Activated CD8-positive, alpha-beta memory T cell treated with anti-CD3 and anti-CD28 coated beads, Interleukin-2, amount 10 ng/mL, durations not matched to agents 7 days and 5 days (primary cell): ENCODE data around the gene PTPRC. TPM values are rescaled to one million over a fixed set of nuclear protein-coding genes. Genes with fewer than 3 reads are reported as not detected.
A peak's percentile ranks its signal among the peaks of the same experiment; 100 is the strongest.

Experiments
- ATAC-seq: fragments of 150-1000 bp; cut with Tn5 transposase; one replicate; pipeline ENCODE4 v1.10.0; 2021; ENCODE audit warnings: moderate library complexity
- CTCF ChIA-PET: fragments of 350-600 bp; sonication (Branson Sonifier 250); formaldehyde crosslinking; loops from one replicate; lab custom pipeline; 2021; ENCODE audit warnings: antibody characterized with exemption; lab: Charles Lee
- DNase-seq: peaks from one replicate; pipeline ENCODE4 v3.0.0-alpha.2; 2020
- H3K27ac Mint-ChIP-seq: one replicate; pipeline ENCODE4 v1.8.0; 2021; ENCODE audit warnings: mild to moderate bottlenecking, mixed read lengths
- H3K27me3 Mint-ChIP-seq: one replicate; pipeline ENCODE4 v1.8.0; 2021; ENCODE audit warnings: mixed read lengths
- H3K36me3 Mint-ChIP-seq: one replicate; pipeline ENCODE4 v1.8.0; 2021; ENCODE audit warnings: mild to moderate bottlenecking, mixed read lengths
- H3K4me1 Mint-ChIP-seq: one replicate; pipeline ENCODE4 v1.8.0; 2021; ENCODE audit warnings: mixed read lengths
- H3K4me3 Mint-ChIP-seq: one replicate; pipeline ENCODE4 v1.8.0; 2021; ENCODE audit warnings: mild to moderate bottlenecking, moderate library complexity, mixed read lengths
- H3K9me3 Mint-ChIP-seq: one replicate; pipeline ENCODE4 v1.8.0; 2022; ENCODE audit warnings: low read depth, mixed read lengths
- total RNA-seq, 2 experiments: library from RNA; stranded (reverse); gene quantifications; one replicate each; pipeline ENCODE4 v1.2.3, GENCODE V29; 2021

The PTPRC gene
- total RNA-seq, 2 experiments from 2014 or later: 556 to 674 TPM

- CTCF ChIA-PET: no interaction called here
- Mint-ChIP-seq H3K9me3 (no peaks in the 10 kb centered on the region), H3K4me1 (peaks cover 14% of the 10 kb centered on the region), H3K36me3 (peaks cover 39% of the 10 kb centered on the region), H3K4me3 (no peak overlapping the region), H3K27me3 (no peaks in the 10 kb centered on the region), H3K27ac (no peak overlapping the region)
- DNase-seq (no peak), ATAC-seq (no peak)
Observed at GRCh38 chr1:198747127-198747526, 108.3 kb downstream of the PTPRC start.

GRCh38 chr1:198749279-198749678 is 110.4 kb downstream of the PTPRC start:
- DNase-seq (no peak), ATAC-seq (no peak)
- Mint-ChIP-seq H3K9me3 (no peaks in the 10 kb centered on the region), H3K27me3 (no peaks in the 10 kb centered on the region), H3K36me3 (peaks cover 42% of the 10 kb centered on the region), H3K4me1 (peaks cover 4% of the 10 kb centered on the region), H3K4me3 (no peak overlapping the region), H3K27ac (no peak overlapping the region)
- CTCF ChIA-PET: interaction anchor here (1.3 to 1.8 kb wide), 2 partner anchors 364 to 494 kb away, joined by 4 to 5 read pairs; no protein-coding TSS in a partner anchor

- CTCF ChIA-PET: interaction anchor here (1.3 kb wide), 2 partner anchors 46 to 363 kb away, joined by 3 to 4 read pairs; no protein-coding TSS in a partner anchor
- Mint-ChIP-seq H3K4me1 (peaks cover 4% of the 10 kb centered on the region), H3K27me3 (no peaks in the 10 kb centered on the region), H3K36me3 (peaks cover 49% of the 10 kb centered on the region), H3K4me3 (no peak overlapping the region), H3K27ac (no peak overlapping the region), H3K9me3 (no peaks in the 10 kb centered on the region)
- DNase-seq (no peak), ATAC-seq (no peak)
Observed at GRCh38 chr1:198750081-198750480, 111.2 kb downstream of the PTPRC start.

- Mint-ChIP-seq H3K4me1 (peaks cover 4% of the 10 kb centered on the region), H3K9me3 (no peaks in the 10 kb centered on the region)
Observed at GRCh38 chr1:198751741-198752140, 112.9 kb downstream of the PTPRC start.

GRCh38 chr1:198754670-198755069 is 115.8 kb downstream of the PTPRC start:
- Mint-ChIP-seq H3K4me3 (no peak overlapping the region), H3K36me3 (peaks cover 60% of the 10 kb centered on the region), H3K27ac (no peak overlapping the region), H3K27me3 (no peaks in the 10 kb centered on the region), H3K9me3 (no peaks in the 10 kb centered on the region), H3K4me1 (peaks cover 4% of the 10 kb centered on the region)
- no peak for DNase-seq
- CTCF ChIA-PET: no interaction called here
- no peak for ATAC-seq

More at GRCh38 chr1:198751741-198752140, 112.9 kb downstream of the PTPRC start:
- CTCF ChIA-PET: interaction anchor here (0.5 to 0.9 kb wide), 3 partner anchors 9 to 559 kb away, joined by 3 read pairs; no protein-coding TSS in a partner anchor
- Mint-ChIP-seq H3K27me3 (no peaks in the 10 kb centered on the region), H3K27ac (peak overlapping the region; percentile 18), H3K4me3 (no peak overlapping the region), H3K36me3 (peaks cover 64% of the 10 kb centered on the region)
- no peak for DNase-seq
- no peak for ATAC-seq

GRCh38 chr1:198755715-198756114 is 116.9 kb downstream of the PTPRC start:
- no peak for ATAC-seq
- Mint-ChIP-seq H3K27ac (no peak overlapping the region), H3K36me3 (peaks cover 59% of the 10 kb centered on the region)

GRCh38 chr1:198756470-198756869 is 117.6 kb downstream of the PTPRC start:
- CTCF ChIA-PET: interaction anchor here (1.3 to 1.5 kb wide), 2 partner anchors 78 to 356 kb away, joined by 4 to 5 read pairs; no protein-coding TSS in a partner anchor
- no peaks in the 10 kb centered on the region for H3K27me3 Mint-ChIP-seq
- ATAC-seq: no peak
- H3K4me1 Mint-ChIP-seq: no peaks in the 10 kb centered on the region
- H3K27ac Mint-ChIP-seq: no peak overlapping the region
- no peak overlapping the region for H3K4me3 Mint-ChIP-seq
- peaks cover 53% of the 10 kb centered on the region for H3K36me3 Mint-ChIP-seq
- DNase-seq: no peak
- H3K9me3 Mint-ChIP-seq: no peaks in the 10 kb centered on the region

More at GRCh38 chr1:198755715-198756114, 116.9 kb downstream of the PTPRC start:
- CTCF ChIA-PET: interaction anchor here (1.5 kb wide), 1 partner anchor 357 kb away, joined by 5 read pairs; no protein-coding TSS in a partner anchor
- Mint-ChIP-seq H3K27me3 (no peaks in the 10 kb centered on the region), H3K4me3 (no peak overlapping the region), H3K9me3 (no peaks in the 10 kb centered on the region), H3K4me1 (peaks cover 3% of the 10 kb centered on the region)
- DNase-seq: no peak

GRCh38 chr1:198761859-198762616 is 123.2 kb downstream of the PTPRC start:
- H3K4me1 Mint-ChIP-seq: peaks cover 15% of the 10 kb centered on the region
- H3K27me3 Mint-ChIP-seq: no peaks in the 10 kb centered on the region
- peaks cover 11% of the 10 kb centered on the region for H3K36me3 Mint-ChIP-seq
- H3K27ac Mint-ChIP-seq: peak overlapping the region; percentile 17
- ATAC-seq (peak; percentile 27), DNase-seq (no peak)
- no peak overlapping the region for H3K4me3 Mint-ChIP-seq
- H3K9me3 Mint-ChIP-seq: no peaks in the 10 kb centered on the region
- CTCF ChIA-PET: no interaction called here

- Mint-ChIP-seq H3K4me1 (peaks cover 15% of the 10 kb centered on the region), H3K27ac (no peak overlapping the region)
- CTCF ChIA-PET: no interaction called here
Observed at GRCh38 chr1:198763298-198763714, 124.5 kb downstream of the PTPRC start.

GRCh38 chr1:198764748-198765147 is 125.9 kb downstream of the PTPRC start:
- peaks cover 5% of the 10 kb centered on the region for H3K36me3 Mint-ChIP-seq
- ATAC-seq: no peak
- H3K4me1 Mint-ChIP-seq: peaks cover 15% of the 10 kb centered on the region
- no peaks in the 10 kb centered on the region for H3K9me3 Mint-ChIP-seq
- H3K27ac Mint-ChIP-seq: no peak overlapping the region
- H3K4me3 Mint-ChIP-seq: no peak overlapping the region
- CTCF ChIA-PET: no interaction called here
- DNase-seq: no peak
- no peaks in the 10 kb centered on the region for H3K27me3 Mint-ChIP-seq

More at GRCh38 chr1:198763298-198763714, 124.5 kb downstream of the PTPRC start:
- H3K36me3 Mint-ChIP-seq: peaks cover 5% of the 10 kb centered on the region
- peak; percentile 61 for ATAC-seq
- H3K9me3 Mint-ChIP-seq: no peaks in the 10 kb centered on the region
- no peak for DNase-seq
- H3K4me3 Mint-ChIP-seq: no peak overlapping the region
- H3K27me3 Mint-ChIP-seq: no peaks in the 10 kb centered on the region

- no peak for DNase-seq
- H3K27ac Mint-ChIP-seq: no peak overlapping the region
- H3K4me3 Mint-ChIP-seq: no peak overlapping the region
- H3K36me3 Mint-ChIP-seq: peaks cover 1% of the 10 kb centered on the region
- no peaks in the 10 kb centered on the region for H3K27me3 Mint-ChIP-seq
- H3K4me1 Mint-ChIP-seq: peaks cover 15% of the 10 kb centered on the region
- CTCF ChIA-PET: no interaction called here
- ATAC-seq: no peak
- no peaks in the 10 kb centered on the region for H3K9me3 Mint-ChIP-seq
Observed at GRCh38 chr1:198765416-198765815, 126.6 kb downstream of the PTPRC start.

- no peak overlapping the region for H3K4me3 Mint-ChIP-seq
- CTCF ChIA-PET: interaction anchor here (1.0 to 4.2 kb wide), 4 partner anchors 11 to 472 kb away, joined by 3 to 16 read pairs (median 4); no protein-coding TSS in a partner anchor
- H3K36me3 Mint-ChIP-seq: no peaks in the 10 kb centered on the region
- peaks cover 6% of the 10 kb centered on the region for H3K4me1 Mint-ChIP-seq
- no peaks in the 10 kb centered on the region for H3K9me3 Mint-ChIP-seq
- H3K27me3 Mint-ChIP-seq: no peaks in the 10 kb centered on the region
- no peak overlapping the region for H3K27ac Mint-ChIP-seq
- no peak for DNase-seq
- no peak for ATAC-seq
Observed at GRCh38 chr1:198771563-198772153, 132.8 kb downstream of the PTPRC start.

- Mint-ChIP-seq H3K4me1 (peaks cover 10% of the 10 kb centered on the region), H3K36me3 (no peaks in the 10 kb centered on the region)
- CTCF ChIA-PET: interaction anchor here (0.9 to 4.2 kb wide), 5 partner anchors 16 to 471 kb away, joined by 3 to 16 read pairs (median 3); no protein-coding TSS in a partner anchor
Observed at GRCh38 chr1:198772626-198773025, 133.8 kb downstream of the PTPRC start.

More at GRCh38 chr1:198772626-198773025, 133.8 kb downstream of the PTPRC start:
- ATAC-seq (no peak), DNase-seq (no peak)
- Mint-ChIP-seq H3K27me3 (no peaks in the 10 kb centered on the region), H3K9me3 (no peaks in the 10 kb centered on the region), H3K27ac (no peak overlapping the region), H3K4me3 (no peak overlapping the region)
